Measurements from ENCODE around the gene NKX6-1.

The NKX6-1 gene

GRCh38 chr4:84491481-84491880, 7.6 kb downstream of the NKX6-1 start:
- no peak for TF ChIP-seq CTCF (IDR thresholded peaks at IDR 0.05; ENCODE audit: poor library complexity, severe bottlenecking)
- ATAC-seq (ENCODE audit: low read depth) = no peak
- Histone ChIP-seq H3K4me1 (ENCODE audit: insufficient read depth, poor library complexity, severe bottlenecking) (no peaks in the 10 kb centered on the region), H3K4me3 (ENCODE audit: severe bottlenecking) (no peak overlapping the region), H3K36me3 (ENCODE audit: low read depth) (no peaks in the 10 kb centered on the region), H3K9me3 (ENCODE audit: severe bottlenecking) (no peaks in the 10 kb centered on the region), H3K27ac (ENCODE audit: poor library complexity, severe bottlenecking) (no peak overlapping the region), H3K27me3 (ENCODE audit: insufficient read depth, poor library complexity, severe bottlenecking) (peaks cover 100% of the 10 kb centered on the region)
- no peak for DNase-seq (ENCODE audit: low spot score)

GRCh38 chr4:84490663-84491062, 8.4 kb downstream of the NKX6-1 start:
- Histone ChIP-seq H3K4me1 (ENCODE audit: insufficient read depth, poor library complexity, severe bottlenecking) (no peaks in the 10 kb centered on the region), H3K9me3 (ENCODE audit: severe bottlenecking) (no peaks in the 10 kb centered on the region), H3K27me3 (ENCODE audit: insufficient read depth, poor library complexity, severe bottlenecking) (peaks cover 100% of the 10 kb centered on the region), H3K36me3 (ENCODE audit: low read depth) (no peaks in the 10 kb centered on the region), H3K4me3 (ENCODE audit: severe bottlenecking) (no peak overlapping the region), H3K27ac (ENCODE audit: poor library complexity, severe bottlenecking) (no peak overlapping the region)
- no peak for TF ChIP-seq CTCF (IDR thresholded peaks at IDR 0.05; ENCODE audit: poor library complexity, severe bottlenecking)
- no peak for DNase-seq (ENCODE audit: low spot score)
- ATAC-seq (ENCODE audit: low read depth) = no peak

GRCh38 chr4:84484236-84484635, 14.9 kb downstream of the NKX6-1 start:
- H3K27me3 ChIP-seq (ENCODE audit: insufficient read depth, poor library complexity, severe bottlenecking) = peaks cover 100% of the 10 kb centered on the region

GRCh38 chr4:84483688-84484087, 15.4 kb downstream of the NKX6-1 start:
- ATAC-seq (ENCODE audit: low read depth) (peak; percentile 38; the same call in 2 of the 3 replicates), DNase-seq (ENCODE audit: low spot score) (no peak)
- no peaks in the 10 kb centered on the region for H3K9me3 ChIP-seq (ENCODE audit: severe bottlenecking)
- no peak overlapping the region for H3K4me3 ChIP-seq (ENCODE audit: severe bottlenecking)
- H3K27ac ChIP-seq (ENCODE audit: poor library complexity, severe bottlenecking) = no peak overlapping the region
- no peak for TF ChIP-seq CTCF (IDR thresholded peaks at IDR 0.05; ENCODE audit: poor library complexity, severe bottlenecking)
- no peaks in the 10 kb centered on the region for H3K36me3 ChIP-seq (ENCODE audit: low read depth)
- peaks cover 100% of the 10 kb centered on the region for H3K27me3 ChIP-seq (ENCODE audit: insufficient read depth, poor library complexity, severe bottlenecking)
- H3K4me1 ChIP-seq (ENCODE audit: insufficient read depth, poor library complexity, severe bottlenecking) = no peaks in the 10 kb centered on the region

More at GRCh38 chr4:84484236-84484635, 14.9 kb downstream of the NKX6-1 start:
- DNase-seq (ENCODE audit: low spot score) (no peak), ATAC-seq (ENCODE audit: low read depth) (no peak)
- H3K27ac ChIP-seq (ENCODE audit: poor library complexity, severe bottlenecking) = no peak overlapping the region
- no peak for TF ChIP-seq CTCF (IDR thresholded peaks at IDR 0.05; ENCODE audit: poor library complexity, severe bottlenecking)
- no peaks in the 10 kb centered on the region for H3K4me1 ChIP-seq (ENCODE audit: insufficient read depth, poor library complexity, severe bottlenecking)
- no peak overlapping the region for H3K4me3 ChIP-seq (ENCODE audit: severe bottlenecking)
- no peaks in the 10 kb centered on the region for H3K36me3 ChIP-seq (ENCODE audit: low read depth)
- no peaks in the 10 kb centered on the region for H3K9me3 ChIP-seq (ENCODE audit: severe bottlenecking)

Measured in RWPE2 (cell line).